Measurements from ENCODE around the gene TSTD2. TPM values are rescaled to one million over a fixed set of nuclear protein-coding genes. Genes with fewer than 3 reads are reported as not detected.
"Not testable (repeated sequence)": the region's sequence is repeated elsewhere in the genome, so short reads cannot be mapped to it uniquely, and the experiment has no call there.

TSTD2 gene
- total RNA-seq, 1 experiment from 2014 or later = 25.0 TPM

DNA sequence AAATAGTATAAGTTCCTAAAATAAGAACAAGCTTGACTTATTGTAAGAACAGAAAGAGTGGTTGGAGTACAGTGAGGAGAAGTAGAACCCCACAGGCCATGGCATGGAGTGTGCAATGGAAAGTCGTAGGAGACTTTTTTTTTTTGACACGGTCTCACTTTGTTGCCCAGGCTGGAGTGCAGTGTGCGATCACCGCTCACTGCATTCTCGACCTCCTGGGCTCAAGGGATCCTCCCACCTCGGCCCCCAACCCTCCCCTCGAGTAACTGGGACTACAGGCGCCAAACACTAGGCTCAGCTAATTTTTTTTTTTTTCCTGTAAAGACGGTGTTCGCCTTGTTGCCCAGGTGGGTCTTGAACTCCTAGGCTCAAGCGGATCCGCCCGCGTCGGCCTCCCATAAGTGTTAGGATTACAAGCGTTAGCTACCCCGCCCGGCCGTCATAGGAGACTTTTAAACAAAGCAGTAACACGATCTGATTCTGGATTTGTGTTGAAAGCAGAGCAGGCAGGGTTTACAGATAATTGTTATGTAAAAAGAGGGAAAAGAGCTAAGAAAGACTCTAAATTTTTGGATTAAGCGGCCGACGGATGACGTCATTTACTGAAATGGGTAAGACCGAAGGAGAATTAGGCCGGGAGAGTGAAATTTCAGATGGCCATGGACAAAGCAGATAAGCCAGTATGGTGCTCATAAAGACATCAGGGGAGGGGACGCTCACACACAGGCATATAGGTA lies 752 bp downstream of the TSTD2 start:
- no peak for DNase-seq (ENCODE audit: extremely low read depth, low read depth)

DNA sequence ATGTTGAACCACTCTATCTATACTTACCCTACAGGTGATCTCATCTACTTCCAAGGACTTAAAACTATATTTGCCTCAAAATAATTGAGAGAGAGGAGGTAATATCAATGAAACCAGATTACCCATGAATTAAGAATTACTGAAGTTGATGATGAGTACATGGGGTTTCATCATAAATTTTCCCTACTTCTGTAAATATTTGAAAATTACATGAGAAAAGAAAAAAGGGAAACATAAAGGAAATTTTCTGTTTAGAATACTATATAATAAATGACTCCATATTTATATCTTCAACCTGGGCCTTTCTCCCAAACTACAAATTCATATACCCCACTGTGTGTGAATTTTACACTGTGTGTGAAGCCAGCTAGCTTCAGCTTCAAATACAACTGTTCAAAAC lies 2.6 kb downstream of the TSTD2 start:
- DNase-seq (ENCODE audit: extremely low read depth, low read depth) = no peak

DNA sequence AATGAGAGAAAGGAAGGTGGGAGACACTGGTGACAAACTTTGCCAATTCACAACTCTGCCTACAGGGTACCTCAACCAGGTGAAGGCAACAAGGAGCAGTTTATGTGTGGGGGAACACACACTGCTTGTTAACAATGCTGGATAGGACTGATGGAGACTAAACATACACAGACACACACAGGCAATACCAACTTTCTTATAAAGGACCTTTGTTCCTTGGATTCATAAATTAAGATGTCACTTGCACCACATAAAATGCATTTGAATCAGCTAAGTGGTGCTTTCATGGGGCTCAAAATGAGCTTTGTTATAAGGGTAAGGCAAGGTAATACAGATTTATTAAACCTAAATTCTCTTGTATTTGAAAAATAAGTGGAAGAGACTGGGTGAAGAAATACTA lies 4.0 kb downstream of the TSTD2 start:
- no peak for DNase-seq (ENCODE audit: extremely low read depth, low read depth)

- DNase-seq (ENCODE audit: extremely low read depth, low read depth) = no peak
Measured at GRCh38 chr9:97628668-97629067, 4.5 kb downstream of the TSTD2 start.

DNA sequence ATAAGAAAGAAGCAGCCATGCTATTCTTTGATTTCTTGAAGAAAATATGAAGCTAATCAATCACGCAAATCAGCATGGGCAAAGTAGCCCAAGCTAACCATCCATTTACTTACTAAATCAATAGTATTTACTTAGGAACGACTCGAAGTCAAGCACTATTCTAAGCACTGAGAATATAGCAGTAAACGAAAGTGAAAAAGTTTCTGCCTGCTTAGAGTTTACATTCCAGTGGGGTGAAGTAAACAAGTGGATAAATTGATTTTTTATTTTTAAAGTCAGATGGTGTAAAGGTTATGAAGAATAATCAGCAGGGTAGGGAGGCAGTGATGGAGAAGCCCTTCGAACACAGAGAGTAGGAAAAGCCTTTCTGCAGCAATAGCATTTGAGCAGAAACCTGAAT lies 5.5 kb downstream of the TSTD2 start:
- DNase-seq (ENCODE audit: extremely low read depth, low read depth) = no peak

DNA sequence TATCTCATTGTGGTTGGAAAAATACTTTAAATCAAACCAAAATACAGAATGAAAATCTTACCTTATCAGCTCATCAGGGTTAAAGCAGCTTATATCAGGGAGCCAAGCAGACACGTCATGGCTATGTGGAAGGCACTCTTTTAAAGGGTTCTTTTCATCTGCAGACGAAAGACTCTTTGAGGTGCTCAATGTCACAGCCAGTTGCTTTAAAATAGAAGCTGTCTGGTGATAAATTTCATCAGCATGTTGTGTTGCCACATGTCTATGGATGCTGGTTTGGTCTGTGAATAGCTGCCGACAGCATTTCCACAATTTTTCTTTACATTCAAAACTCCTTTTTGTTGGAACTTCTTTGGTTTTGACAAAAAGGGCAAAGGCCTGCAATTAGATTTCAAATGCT lies 7.5 kb downstream of the TSTD2 start:
- DNase-seq (ENCODE audit: extremely low read depth, low read depth) = no peak

DNA sequence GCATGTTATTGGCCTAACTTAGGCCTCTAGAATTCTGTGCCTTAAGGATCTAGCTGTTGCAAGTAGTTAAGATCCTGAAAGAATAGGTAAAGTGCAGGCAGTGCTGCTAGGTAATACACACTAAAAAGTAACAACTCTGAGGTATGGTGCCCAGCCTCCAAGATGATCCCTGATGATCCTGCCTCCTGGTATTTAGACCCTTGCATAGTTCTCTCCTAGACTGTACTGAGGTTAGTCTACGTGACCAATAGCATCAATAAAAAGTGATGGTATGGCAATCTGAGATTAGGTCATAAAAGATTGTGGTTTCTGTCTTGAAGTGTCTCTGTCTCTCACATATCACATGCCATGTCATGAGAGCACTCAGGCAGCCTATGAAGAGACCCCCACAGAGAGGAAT lies 9.2 kb downstream of the TSTD2 start:
- no peak for DNase-seq (ENCODE audit: extremely low read depth, low read depth)

DNA sequence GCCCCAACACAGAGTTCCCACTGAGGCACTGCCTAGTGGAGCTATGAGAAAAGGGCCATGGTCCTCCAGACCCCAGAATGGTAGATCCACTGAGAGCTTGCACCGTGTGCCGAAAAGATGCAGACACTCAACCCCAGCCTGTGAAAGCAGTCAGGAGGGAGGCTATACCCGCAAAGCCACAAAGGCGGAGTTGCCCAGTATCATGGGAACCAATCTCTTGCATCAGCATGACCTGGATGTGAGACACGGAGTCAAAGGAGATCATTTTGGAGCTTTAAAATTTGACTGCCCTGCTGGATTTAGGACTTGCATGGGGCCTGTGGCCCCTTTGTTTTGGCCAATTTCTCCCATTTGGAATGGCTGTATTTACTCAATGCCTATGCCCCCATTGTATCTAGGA lies 10.7 kb downstream of the TSTD2 start:
- DNase-seq (ENCODE audit: extremely low read depth, low read depth) = not testable (repeated sequence)

DNA sequence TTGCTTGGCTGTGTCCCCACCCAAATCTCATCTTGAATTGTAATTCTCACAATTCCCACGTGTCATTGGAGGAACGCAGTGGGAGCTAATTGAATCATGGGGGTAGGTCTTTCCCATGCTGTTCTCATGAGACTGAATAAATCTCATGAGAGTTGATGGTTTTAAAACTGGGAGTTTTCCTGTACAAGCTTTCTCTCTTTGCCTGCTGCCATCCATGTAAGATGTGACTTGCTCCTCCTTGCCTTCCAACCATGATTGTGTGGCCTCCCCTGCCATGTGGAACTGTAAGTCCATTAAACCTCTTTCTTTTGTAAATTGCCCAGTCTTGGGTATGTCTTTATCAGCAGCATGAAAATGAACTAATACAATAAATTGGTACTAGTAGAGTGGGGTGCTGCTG lies 13.1 kb downstream of the TSTD2 start:
- DNase-seq (ENCODE audit: extremely low read depth, low read depth) = not testable (repeated sequence)

DNA sequence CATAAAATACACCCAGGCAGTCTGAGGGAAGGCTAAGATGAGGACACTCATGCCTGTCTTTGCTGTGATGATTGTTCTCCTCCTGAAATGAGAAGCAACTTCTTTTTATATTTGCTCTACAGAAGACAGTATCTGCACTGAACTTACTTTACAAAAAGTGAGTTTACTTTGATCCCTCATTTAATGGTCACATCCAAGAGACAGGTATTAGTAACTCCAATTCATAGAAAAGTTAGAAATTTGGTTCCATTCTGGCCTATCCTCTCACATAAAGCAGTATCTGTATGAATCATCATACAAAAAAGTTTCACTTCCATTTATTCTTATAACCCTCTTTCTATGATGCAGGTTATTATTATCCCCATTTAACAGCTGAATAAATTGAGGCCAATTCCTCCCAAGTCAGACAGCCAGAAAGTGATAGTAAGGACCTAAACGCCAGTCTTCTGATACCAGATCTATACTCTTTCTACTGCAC lies 15.2 kb downstream of the TSTD2 start:
- no peak for DNase-seq (ENCODE audit: extremely low read depth, low read depth)

GRCh38 chr9:97615439-97616072 lies 17.6 kb downstream of the TSTD2 start:
- DNase-seq (ENCODE audit: extremely low read depth, low read depth) = peak; percentile 58

DNA sequence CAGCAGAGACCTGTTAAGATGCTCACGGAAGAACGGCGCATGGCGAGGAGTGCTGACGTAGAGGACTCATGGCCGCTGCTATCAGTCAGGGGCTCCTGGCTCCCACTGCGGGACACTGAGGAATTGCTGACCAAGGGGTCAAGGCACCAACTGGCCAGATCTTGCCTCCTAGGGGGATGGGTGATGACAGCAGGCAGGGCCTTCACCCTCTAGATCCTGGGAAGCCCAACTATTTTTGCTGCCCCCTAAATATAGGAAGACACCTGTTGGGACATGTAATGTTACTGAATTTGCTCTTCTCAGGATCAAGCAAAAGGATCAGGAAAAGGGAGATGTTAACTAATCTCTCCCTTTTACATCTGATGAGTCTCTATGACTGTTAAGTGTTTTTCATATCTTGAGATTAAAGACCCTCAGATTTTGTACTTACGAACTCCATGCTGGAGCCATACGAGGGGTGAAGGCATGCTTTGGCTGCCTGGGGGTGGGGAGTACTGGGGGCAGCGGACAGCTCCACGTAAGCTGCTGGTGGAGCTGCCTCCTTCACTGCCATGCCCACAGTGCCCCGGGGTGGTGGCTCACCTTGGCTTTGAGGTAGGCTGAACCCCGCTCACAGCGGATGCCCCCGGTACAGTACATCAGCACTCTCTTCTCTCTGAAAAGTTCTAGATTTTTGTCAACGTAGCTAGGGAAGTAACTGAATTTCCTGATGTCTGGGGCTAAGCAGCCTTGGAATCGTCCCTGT lies 28.1 kb downstream of the TSTD2 start:
- no peak for DNase-seq (ENCODE audit: extremely low read depth, low read depth)

DNA sequence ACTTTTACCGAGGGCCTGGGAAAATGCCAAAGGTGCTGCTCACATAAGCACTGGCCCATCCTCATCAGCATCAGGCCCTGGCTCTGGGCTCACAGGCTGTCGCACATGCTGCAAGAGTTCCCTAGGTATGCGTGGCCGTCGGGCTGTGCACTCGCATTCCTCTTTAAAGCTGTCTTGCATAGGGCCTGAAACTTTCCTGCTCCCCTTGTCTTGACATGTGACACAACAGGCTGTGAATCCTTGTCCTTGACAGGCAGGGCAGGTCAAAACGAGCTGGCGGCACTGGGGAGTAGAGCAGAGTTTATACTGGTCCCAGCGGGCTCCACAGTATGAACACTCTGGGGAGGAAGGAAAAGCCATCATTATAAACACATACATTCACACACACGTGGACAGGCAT lies 30.7 kb downstream of the TSTD2 start:
- no peak for DNase-seq (ENCODE audit: extremely low read depth, low read depth)

GRCh38 chr9:97601228-97601898 lies 31.8 kb downstream of the TSTD2 start:
- no peak for DNase-seq (ENCODE audit: extremely low read depth, low read depth)

DNA sequence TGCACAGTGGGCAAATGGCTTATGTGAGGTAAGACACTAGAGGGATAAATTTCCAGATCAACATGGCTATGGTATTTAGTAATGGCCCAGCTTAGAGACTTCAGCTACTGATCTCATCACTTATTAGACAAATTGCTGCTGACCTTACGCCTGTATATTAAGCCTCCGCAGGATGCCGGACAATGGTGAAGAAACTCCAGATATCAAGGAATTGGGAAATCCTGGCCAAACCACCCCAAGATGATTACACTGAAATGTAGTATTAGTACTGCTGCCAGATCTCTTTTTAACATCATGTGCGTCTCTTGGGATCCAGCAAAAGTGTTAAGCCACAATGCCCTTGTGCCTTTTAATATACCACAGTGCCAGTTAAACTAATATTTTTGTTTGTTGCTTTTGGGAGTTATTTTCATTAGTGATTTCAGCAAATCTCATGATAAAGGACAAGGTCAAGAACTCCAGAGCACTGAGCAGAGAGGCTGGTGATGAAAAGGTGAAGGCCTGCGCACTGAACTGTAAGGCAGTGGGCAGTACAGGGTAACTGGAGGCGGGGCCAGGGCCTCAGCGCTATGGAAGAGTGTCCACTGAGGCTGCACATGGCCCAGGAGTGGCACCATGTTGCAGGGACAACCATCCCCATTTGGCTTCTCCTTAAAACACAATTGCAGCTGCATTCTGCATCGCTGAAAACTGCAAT lies 32.5 kb downstream of the TSTD2 start:
- no peak for DNase-seq (ENCODE audit: extremely low read depth, low read depth)

- no peak for DNase-seq (ENCODE audit: extremely low read depth, low read depth)
Measured at GRCh38 chr9:97599314-97599846, 33.8 kb downstream of the TSTD2 start.

DNA sequence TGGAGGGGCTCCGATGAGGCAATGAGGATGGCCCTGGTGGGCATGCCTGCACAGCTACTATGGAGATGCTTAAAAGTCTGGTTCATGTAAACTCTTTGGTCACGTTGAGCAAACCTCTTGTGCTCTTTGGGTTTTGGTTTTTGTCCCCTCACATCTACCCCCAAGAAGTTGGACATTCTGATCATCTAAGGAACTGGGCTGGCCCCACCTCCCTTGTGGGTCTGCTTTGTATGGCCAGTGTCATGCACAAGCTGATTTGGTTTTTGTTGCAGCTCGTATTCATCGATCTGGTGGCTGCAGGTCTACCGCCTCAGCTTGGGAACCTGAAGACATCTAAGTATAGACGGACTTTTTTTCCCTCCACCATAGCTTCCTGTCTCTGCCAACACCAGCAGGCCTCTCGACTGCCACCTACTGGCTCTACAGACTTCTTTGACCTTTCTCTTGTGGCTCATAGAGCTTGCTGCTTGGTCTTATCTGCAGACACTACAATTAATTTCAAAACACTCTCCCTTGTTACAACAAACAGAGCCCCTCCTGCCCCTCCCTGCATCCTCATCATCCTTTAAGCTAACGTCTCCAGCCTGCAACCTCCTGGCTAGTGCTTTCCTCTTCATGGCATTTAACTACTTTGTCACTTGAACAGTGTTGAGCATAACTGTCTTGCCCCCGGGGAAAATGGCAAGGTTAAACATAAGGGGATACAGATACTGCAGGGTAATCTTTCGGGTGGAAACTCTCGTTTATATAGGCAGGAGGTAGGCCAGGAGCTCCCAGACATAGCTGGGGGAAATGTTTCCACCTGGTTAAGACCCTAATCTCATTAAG lies 34.5 kb downstream of the TSTD2 start:
- peak; percentile 70 for DNase-seq (ENCODE audit: extremely low read depth, low read depth)

DNA sequence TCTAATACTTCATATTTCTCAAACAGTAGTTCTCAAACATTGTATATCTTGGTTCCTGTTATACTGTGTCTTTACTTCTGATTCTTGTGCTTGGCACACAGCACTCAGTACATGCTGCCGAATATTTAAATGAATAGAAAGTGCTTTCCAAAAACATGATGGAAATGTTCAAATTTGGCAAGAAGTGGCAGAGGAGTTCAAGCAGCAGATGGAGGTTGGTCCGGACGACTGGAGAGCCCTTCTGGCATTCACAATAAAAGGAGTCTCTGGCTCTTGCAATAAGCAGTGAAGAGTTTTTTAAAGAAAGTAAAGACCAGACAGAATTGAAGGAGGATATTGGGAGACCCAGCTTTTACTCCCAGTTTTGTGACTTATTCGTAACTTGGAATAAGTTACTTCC lies 36.3 kb downstream of the TSTD2 start:
- DNase-seq (ENCODE audit: extremely low read depth, low read depth) = no peak

DNA sequence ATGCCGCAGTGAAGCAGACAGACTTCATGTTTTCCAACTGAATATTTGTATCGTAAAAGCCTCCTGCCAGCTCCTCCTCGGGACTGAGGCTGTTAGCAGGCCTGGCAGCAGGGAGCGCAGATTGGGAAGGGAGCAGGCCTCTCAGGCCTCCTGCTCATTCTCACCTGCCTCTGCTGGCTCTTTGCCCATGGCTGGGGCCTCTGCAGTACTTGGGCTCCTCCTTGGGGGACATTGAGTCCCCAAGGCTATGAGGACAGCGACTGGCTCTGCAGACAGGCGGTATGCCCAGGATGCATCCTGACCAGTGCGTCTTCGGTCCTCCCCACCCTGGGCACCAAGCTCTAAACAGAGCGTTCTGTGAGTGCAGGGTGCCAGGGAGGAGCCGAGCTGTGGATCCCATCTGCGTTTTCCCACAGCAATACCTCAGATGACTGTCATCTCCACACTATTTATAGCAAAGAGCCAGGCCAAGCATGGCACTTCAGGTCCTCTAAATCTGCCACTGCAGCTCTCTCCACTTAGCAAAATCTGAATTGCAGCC lies 38.7 kb downstream of the TSTD2 start:
- DNase-seq (ENCODE audit: extremely low read depth, low read depth) = no peak
